Panc1 (cell line): ENCODE results near the gene MOG.

Experiments
- SIN3A ChIP-seq: IDR thresholded peaks from 2 replicates; pipeline ENCODE4 v1.6.1; 2012; ENCODE audit warnings: low read depth, mild to moderate bottlenecking, low read length, moderate library complexity, borderline replicate concordance; ENCODE audit not compliant: insufficient read depth
- TCF7L2 ChIP-seq: IDR thresholded peaks from 2 replicates; pipeline ENCODE4 v1.6.1; 2011; ENCODE audit warnings: mild to moderate bottlenecking, low read depth, low read length, inconsistent platforms

GRCh38 chr6:29610540-29610939 lies 46.4 kb upstream of the MOG start:
- TF ChIP-seq SIN3A (no peak), TCF7L2 (no peak)
